Measurements from ENCODE around the gene CENPW. TPM values are rescaled to one million over a fixed set of nuclear protein-coding genes. Genes with fewer than 3 reads are reported as not detected.

CENPW gene
- total and polyA plus RNA-seq, 2 of the 4 experiments (the other 2 are of a cell fraction) = 8.2 to 19.3 TPM

DNA sequence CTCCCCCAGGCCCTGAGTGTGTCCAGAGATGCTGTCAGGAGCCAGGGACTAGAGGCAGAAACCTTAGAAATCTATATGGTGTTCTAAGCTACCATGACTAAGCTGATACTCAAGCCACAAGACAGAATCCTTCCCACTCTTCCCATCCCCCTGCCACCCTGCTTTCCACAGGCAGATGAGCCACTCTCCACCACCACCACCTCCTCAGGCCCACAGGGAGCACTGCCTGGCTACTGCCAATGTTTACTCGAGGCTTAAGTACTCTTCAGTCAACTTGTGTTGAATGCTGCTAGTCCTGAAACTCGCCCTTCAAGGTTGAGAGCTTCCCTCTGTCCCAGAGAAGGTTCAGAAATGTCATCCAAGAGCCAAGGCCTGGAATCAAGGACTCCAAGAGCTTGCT is 56.2 kb downstream of the CENPW start:
- Histone ChIP-seq H3K27me3 (ENCODE audit: control insufficient read depth, insufficient read depth, low read length) (no peaks in the 10 kb centered on the region), H2AK9ac (replicated peaks; ENCODE audit: low read depth, low read length, poor library complexity) (no peak overlapping the region), H4K8ac (ENCODE audit: low read depth in 2 of 2, low read length in 2 of 2) (no peak overlapping the region), H3K14ac (replicated peaks; ENCODE audit: low read depth, low read length) (no peak overlapping the region), H2BK120ac (ENCODE audit: low read depth, low read length) (no peak overlapping the region), H3K56ac (ENCODE audit: extremely low read depth, insufficient read depth, low read length) (no peak overlapping the region), H2BK15ac (ENCODE audit: low read depth, low read length) (no peak overlapping the region), H2AK5ac (ENCODE audit: low read depth, low read length) (no peak overlapping the region), H3K4me2 (ENCODE audit: low read depth, low read length) (no peak overlapping the region), H3K27ac (ENCODE audit: insufficient read depth, low read length) (no peak overlapping the region), H2BK5ac (ENCODE audit: low read depth, low read length, poor library complexity, severe bottlenecking) (no peak overlapping the region), H4K91ac (ENCODE audit: insufficient read depth, low read depth, low read length) (no peak overlapping the region), H3K4ac (ENCODE audit: low read depth, low read length) (no peak overlapping the region), H3K9me1 (ENCODE audit: insufficient read depth, low read length) (no peaks in the 10 kb centered on the region), H3K4me3 (ENCODE audit: insufficient read depth, low read depth, low read length) (no peak overlapping the region), H4K20me1 (ENCODE audit: insufficient read depth, low read length) (no peaks in the 10 kb centered on the region), H3K4me1 (ENCODE audit: control insufficient read depth, insufficient read depth, low read length) (no peaks in the 10 kb centered on the region), H3K23ac (ENCODE audit: low read depth, low read length) (no peak overlapping the region), H3K9me3 (ENCODE audit: control insufficient read depth, insufficient read depth, low read length) (no peaks in the 10 kb centered on the region), H4K5ac (ENCODE audit: low read depth, low read length) (no peak overlapping the region), H2BK20ac (ENCODE audit: low read depth, low read length) (no peak overlapping the region), H3K18ac (ENCODE audit: low read depth, low read length) (no peak overlapping the region), H3K79me1 (ENCODE audit: low read depth in 1 of 2, low read length in 2 of 2) (no peaks in the 10 kb centered on the region), H3K36me3 (ENCODE audit: control insufficient read depth, insufficient read depth, low read length) (no peaks in the 10 kb centered on the region), H2AFZ (replicated peaks; ENCODE audit: low read length, poor library complexity) (no peak overlapping the region), H3K9ac (ENCODE audit: low read depth, low read length) (no peak overlapping the region)
- no peak for TF ChIP-seq MAZ (IDR thresholded peaks at IDR 0.05; ENCODE audit: borderline replicate concordance, low read depth, low read length)
- TF ChIP-seq CEBPB (IDR thresholded peaks at IDR 0.05; ENCODE audit: low read depth, low read length) = no peak
- no peak for TF ChIP-seq RAD21 (IDR thresholded peaks at IDR 0.05; ENCODE audit: low read length)
- TF ChIP-seq MAFK (IDR thresholded peaks at IDR 0.05; ENCODE audit: low read depth, low read length) = no peak
- no peak for TF ChIP-seq POLR2A (IDR thresholded peaks at IDR 0.05; ENCODE audit: low read depth, low read length)
- TF ChIP-seq RFX5 (IDR thresholded peaks at IDR 0.05; ENCODE audit: low read depth, low read length) = no peak
- TF ChIP-seq BHLHE40 (IDR thresholded peaks at IDR 0.05; ENCODE audit: low read depth, low read length) = no peak
- TF ChIP-seq, protein P1, sequence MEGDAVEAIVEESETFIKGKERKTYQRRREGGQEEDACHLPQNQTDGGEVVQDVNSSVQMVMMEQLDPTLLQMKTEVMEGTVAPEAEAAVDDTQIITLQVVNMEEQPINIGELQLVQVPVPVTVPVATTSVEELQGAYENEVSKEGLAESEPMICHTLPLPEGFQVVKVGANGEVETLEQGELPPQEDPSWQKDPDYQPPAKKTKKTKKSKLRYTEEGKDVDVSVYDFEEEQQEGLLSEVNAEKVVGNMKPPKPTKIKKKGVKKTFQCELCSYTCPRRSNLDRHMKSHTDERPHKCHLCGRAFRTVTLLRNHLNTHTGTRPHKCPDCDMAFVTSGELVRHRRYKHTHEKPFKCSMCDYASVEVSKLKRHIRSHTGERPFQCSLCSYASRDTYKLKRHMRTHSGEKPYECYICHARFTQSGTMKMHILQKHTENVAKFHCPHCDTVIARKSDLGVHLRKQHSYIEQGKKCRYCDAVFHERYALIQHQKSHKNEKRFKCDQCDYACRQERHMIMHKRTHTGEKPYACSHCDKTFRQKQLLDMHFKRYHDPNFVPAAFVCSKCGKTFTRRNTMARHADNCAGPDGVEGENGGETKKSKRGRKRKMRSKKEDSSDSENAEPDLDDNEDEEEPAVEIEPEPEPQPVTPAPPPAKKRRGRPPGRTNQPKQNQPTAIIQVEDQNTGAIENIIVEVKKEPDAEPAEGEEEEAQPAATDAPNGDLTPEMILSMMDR (conservative IDR thresholded peaks at IDR 0.05; ENCODE audit: low read depth, low read length) = no peak
- no peak for TF ChIP-seq FOS (IDR thresholded peaks at IDR 0.05; ENCODE audit: low read depth, low read length)
- TF ChIP-seq NFE2L2 (IDR thresholded peaks at IDR 0.05; ENCODE audit: low read depth, low read length) = no peak
- TF ChIP-seq ELK1 (IDR thresholded peaks at IDR 0.05; ENCODE audit: borderline replicate concordance, low read depth, low read length) = no peak
- no peak for TF ChIP-seq USF2 (IDR thresholded peaks at IDR 0.05; ENCODE audit: low read depth, low read length)
- TF ChIP-seq MXI1 (IDR thresholded peaks at IDR 0.05; ENCODE audit: borderline replicate concordance, low read depth, low read length) = no peak
- no peak for TF ChIP-seq SMC3 (IDR thresholded peaks at IDR 0.05; ENCODE audit: low read depth, low read length)
- no peak for TF ChIP-seq RCOR1 (IDR thresholded peaks at IDR 0.05; ENCODE audit: insufficient replicate concordance, low read length)
- TF ChIP-seq CHD1 (IDR thresholded peaks at IDR 0.05; ENCODE audit: low read depth, low read length) = no peak
- BruUV-seq (replicated peaks) = no TSS peak
- dilution Hi-C loops (cut with HindIII; ENCODE audit: low sequenced_read_pairs, unreplicated experiment) (no loop called here), in situ Hi-C loops (cut with MboI; ENCODE audit: low sequenced_read_pairs) (no loop called here), intact Hi-C loops (cut with micrococcal nuclease) (no loop called here)
- ChIA-PET CTCF (no interaction called here), POLR2A (ENCODE audit: unreplicated experiment) (no interaction called here)
- ATAC-seq (ENCODE audit: low read depth) = no peak
- whole genome bisulfite sequencing, 2 experiments (ENCODE audit: extremely low coverage in 2 of 2, insufficient read length in 1 of 2) = 50% methylated on average over 2 of the region's 2 CpGs; no CpG with 5 or more reads in 1 of the 2 experiments
- no peak for DNase-seq

All from IMR-90 (cell line).